Type B pancreatic cell (in vitro differentiated cells): Measurements from ENCODE around the gene HMCN1. TPM values are rescaled to one million over a fixed set of nuclear protein-coding genes. Genes with fewer than 3 reads are reported as not detected.

Experiments used
- DNase-seq: peaks from one replicate; pipeline ENCODE4 v3.0.0; 2021; ENCODE audit warnings: mixed read lengths; ENCODE audit not compliant: unreplicated experiment; ENCODE audit errors: extremely low spot score
- H3K27ac Mint-ChIP-seq: 2 replicates; pipeline ENCODE4 v1.8.0; 2021; ENCODE audit warnings: mild to moderate bottlenecking, mixed read lengths
- H3K27me3 Mint-ChIP-seq: 2 replicates; pipeline ENCODE4 v1.8.0; 2021; ENCODE audit warnings: mixed read lengths
- H3K36me3 Mint-ChIP-seq: 2 replicates; pipeline ENCODE4 v1.8.0; 2021; ENCODE audit warnings: mixed read lengths
- H3K4me1 Mint-ChIP-seq: one replicate; pipeline ENCODE4 v1.8.0; 2021; ENCODE audit warnings: mixed read lengths; ENCODE audit not compliant: unreplicated experiment
- H3K4me3 Mint-ChIP-seq: 2 replicates; pipeline ENCODE4 v1.8.0; 2021; ENCODE audit warnings: mild to moderate bottlenecking, mixed read lengths
- H3K9me3 Mint-ChIP-seq: 2 replicates; pipeline ENCODE4 v1.8.0; 2021; ENCODE audit warnings: mixed read lengths
- CTCF ChIP-seq: fragments of 200-600 bp; sonication (generic); conservative IDR thresholded peaks from 2 replicates; pipeline ENCODE4 v1.5.0; 2021; ENCODE audit warnings: antibody characterized with exemption, mild to moderate bottlenecking
- total RNA-seq: library from RNA; stranded (reverse); gene quantifications from 2 replicates; pipeline ENCODE4 v1.2.1, GENCODE V29; 2021; ENCODE audit warnings: low replicate concordance

HMCN1 gene
- total RNA-seq, 1 donor from 2014 or later: 13.2 TPM

DNA sequence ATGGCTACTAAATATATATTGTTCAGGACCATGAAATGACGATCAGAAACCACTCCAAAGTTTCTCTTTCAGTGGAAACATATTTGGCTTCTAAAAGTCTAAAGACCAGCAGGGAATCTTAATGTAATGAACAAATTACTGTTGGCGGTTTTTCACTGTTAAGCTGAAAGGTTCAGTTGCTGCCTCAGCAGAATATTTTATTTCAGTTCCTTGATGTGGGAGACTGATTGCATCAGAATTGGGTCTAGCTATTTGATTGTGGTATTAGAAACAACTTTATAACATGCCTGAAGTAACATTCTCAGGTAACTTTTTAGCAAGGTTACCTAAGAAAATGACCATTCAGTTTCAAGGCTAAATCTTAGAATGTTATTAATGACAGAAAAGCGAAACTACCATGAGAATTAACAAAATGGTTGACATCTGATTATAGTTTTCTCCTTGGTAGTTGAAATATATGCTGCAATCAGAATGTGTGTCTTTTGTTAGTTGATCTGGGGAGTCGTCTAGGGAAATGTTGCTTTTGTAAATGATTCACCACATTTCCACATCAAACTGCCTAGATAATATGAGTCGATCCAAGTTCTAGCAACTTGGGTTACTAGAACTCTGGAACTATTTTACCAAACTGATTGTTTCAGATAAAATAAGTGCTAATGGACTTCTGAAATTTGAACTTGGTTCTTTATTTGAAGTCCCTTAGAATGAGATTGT lies 200.4 kb downstream of the HMCN1 start:
- Mint-ChIP-seq H3K36me3 (no peaks in the 10 kb centered on the region), H3K27ac (no peak overlapping the region), H3K27me3 (no peaks in the 10 kb centered on the region), H3K4me3 (no peak overlapping the region), H3K9me3 (no peaks in the 10 kb centered on the region), H3K4me1 (peaks cover 3% of the 10 kb centered on the region)
- TF ChIP-seq CTCF: no peak
- no peak for DNase-seq

GRCh38 chr1:185935360-185935759 lies 201.2 kb downstream of the HMCN1 start:
- H3K4me1 Mint-ChIP-seq: peaks cover 3% of the 10 kb centered on the region
- TF ChIP-seq CTCF: no peak
- no peaks in the 10 kb centered on the region for H3K9me3 Mint-ChIP-seq
- H3K36me3 Mint-ChIP-seq: no peaks in the 10 kb centered on the region
- H3K27me3 Mint-ChIP-seq: no peaks in the 10 kb centered on the region
- H3K27ac Mint-ChIP-seq: no peak overlapping the region
- no peak for DNase-seq
- no peak overlapping the region for H3K4me3 Mint-ChIP-seq

DNA sequence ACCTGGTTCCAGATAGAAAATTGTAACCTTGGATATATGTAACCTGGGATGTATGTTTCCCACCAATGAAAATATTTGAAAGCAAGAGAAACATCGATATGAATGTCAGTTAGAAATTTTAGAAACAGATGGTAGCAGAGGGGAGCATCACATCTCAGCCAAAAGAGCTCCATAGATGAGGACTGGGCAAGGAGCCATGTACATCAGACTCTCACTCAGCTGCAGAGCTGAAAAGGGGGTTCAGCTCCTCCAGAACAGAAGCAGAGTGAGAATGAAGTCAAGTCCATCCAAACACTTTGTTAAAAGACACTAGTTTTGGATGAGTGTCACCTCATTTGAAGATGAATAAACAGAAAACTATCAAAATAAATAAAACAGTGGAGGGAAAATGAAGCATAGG lies 202.4 kb downstream of the HMCN1 start:
- no peak overlapping the region for H3K27ac Mint-ChIP-seq
- TF ChIP-seq CTCF: no peak

GRCh38 chr1:185938396-185938795 lies 204.2 kb downstream of the HMCN1 start:
- Mint-ChIP-seq H3K4me1 (peaks cover 3% of the 10 kb centered on the region), H3K4me3 (no peak overlapping the region), H3K27me3 (no peaks in the 10 kb centered on the region), H3K27ac (no peak overlapping the region), H3K36me3 (no peaks in the 10 kb centered on the region), H3K9me3 (no peaks in the 10 kb centered on the region)
- TF ChIP-seq CTCF: no peak
- no peak for DNase-seq

More for the DNA sequence above, 202.4 kb downstream of the HMCN1 start:
- Mint-ChIP-seq H3K27me3 (no peaks in the 10 kb centered on the region), H3K4me1 (peaks cover 3% of the 10 kb centered on the region), H3K36me3 (no peaks in the 10 kb centered on the region), H3K9me3 (no peaks in the 10 kb centered on the region), H3K4me3 (no peak overlapping the region)
- no peak for DNase-seq

DNA sequence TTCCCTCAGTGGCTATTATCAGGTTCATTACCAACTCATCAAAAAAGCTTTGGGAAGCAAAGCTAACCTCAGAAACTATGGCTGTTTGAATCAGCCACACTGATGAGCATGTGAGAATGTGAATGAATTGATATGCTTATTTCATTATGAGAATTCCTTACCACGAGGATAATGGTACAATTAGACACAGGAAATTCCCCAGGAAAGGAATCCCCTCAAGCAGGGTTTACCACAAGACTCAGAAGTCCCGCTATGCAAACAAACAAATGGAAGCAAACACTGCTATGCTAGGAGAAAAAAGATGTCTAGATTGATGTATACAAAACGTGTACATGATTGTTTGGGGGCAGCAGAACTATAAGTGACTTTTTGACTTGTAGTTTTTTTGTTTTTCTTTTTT lies 205.0 kb downstream of the HMCN1 start:
- no peak for TF ChIP-seq CTCF
- DNase-seq: no peak
- no peak overlapping the region for H3K27ac Mint-ChIP-seq
- no peaks in the 10 kb centered on the region for H3K36me3 Mint-ChIP-seq
- H3K4me1 Mint-ChIP-seq: peaks cover 3% of the 10 kb centered on the region
- no peaks in the 10 kb centered on the region for H3K27me3 Mint-ChIP-seq
- H3K4me3 Mint-ChIP-seq: no peak overlapping the region
- H3K9me3 Mint-ChIP-seq: no peaks in the 10 kb centered on the region
